Uterus (tissue), 4 donors: ENCODE results near the gene NFIA. TPM values are rescaled to one million over a fixed set of nuclear protein-coding genes. Genes with fewer than 3 reads are reported as not detected.

Experiments
- DNase-seq, 2 donors: peaks; one replicate each; pipeline ENCODE4 v3.0.0-alpha.2; 2019 to 2020
- H3K27ac ChIP-seq, 2 donors: fragments of 200-600 bp; sonication (generic); 1 replicate in 1 of 2; 2 replicates in 1 of 2; pipeline ENCODE4 v1.5.1; 2016 to 2018
- H3K27me3 ChIP-seq, 2 donors: fragments of 200-600 bp; sonication (generic); one replicate each; pipeline ENCODE4 v1.5.1; 2018 to 2019; ENCODE audit warnings: control low read depth in 1 of 2
- H3K36me3 ChIP-seq, 2 donors: fragments of 200-600 bp; sonication (generic); one replicate each; pipeline ENCODE4 v1.5.1; 2019; ENCODE audit warnings: control low read depth in 1 of 2
- H3K4me1 ChIP-seq, 2 donors: fragments of 200-600 bp; sonication (generic); one replicate each; pipeline ENCODE4 v1.5.1; 2018 to 2019; ENCODE audit warnings: control low read depth in 1 of 2
- H3K4me3 ChIP-seq, 2 donors: fragments of 200-600 bp; sonication (generic); 1 replicate in 1 of 2; 2 replicates in 1 of 2; pipeline ENCODE4 v1.5.1; 2018 to 2019; ENCODE audit warnings: mild to moderate bottlenecking in 1 of 2
- H3K9me3 ChIP-seq, 2 donors: fragments of 200-600 bp; sonication (generic); one replicate each; pipeline ENCODE4 v1.5.1; 2019; ENCODE audit warnings: control low read depth in 1 of 2
- POLR2A ChIP-seq, 2 donors: fragments of 450-650 bp; IDR thresholded peaks; one replicate each; pipeline ENCODE4 v1.6.1; 2016; ENCODE audit warnings: antibody characterized with exemption in 2 of 2, mild to moderate bottlenecking in 1 of 2, moderate library complexity in 1 of 2
- intact Hi-C: fragments of 100-400 bp; cut with DNase I; formaldehyde crosslinking; loops from one replicate; pipeline ENCODE4 v1.15.1; 2023; ENCODE audit warnings: low total_unique reads
- total RNA-seq, 4 donors: library from RNA; depleted of rRNA in 3 of 4; stranded (reverse); fragments of >200 nt in 3 of 4; gene quantifications; one replicate each; pipeline versions ENCODE4 v1.1.0 to v1.2.4, GENCODE V29; 2014 to 2023
- TF ChIP-seq, protein P1 (sequence below), 4 experiments: fragments of 200-600 bp in 2 of 4; fragments of 450-650 bp in 2 of 4; sonication (generic) in 2 of 4; IDR thresholded peaks; one replicate each; pipeline ENCODE4 v1.5.1; 2016 to 2019; ENCODE audit warnings: antibody characterized with exemption in 4 of 4, mild to moderate bottlenecking in 2 of 4, moderate library complexity in 1 of 4
- donor health status: DM: yes; HTN: yes; CAD: no.

NFIA gene
- total RNA-seq, 4 donors from 2014 or later, result 49.2 to 116 (median 64.9) TPM

DNA sequence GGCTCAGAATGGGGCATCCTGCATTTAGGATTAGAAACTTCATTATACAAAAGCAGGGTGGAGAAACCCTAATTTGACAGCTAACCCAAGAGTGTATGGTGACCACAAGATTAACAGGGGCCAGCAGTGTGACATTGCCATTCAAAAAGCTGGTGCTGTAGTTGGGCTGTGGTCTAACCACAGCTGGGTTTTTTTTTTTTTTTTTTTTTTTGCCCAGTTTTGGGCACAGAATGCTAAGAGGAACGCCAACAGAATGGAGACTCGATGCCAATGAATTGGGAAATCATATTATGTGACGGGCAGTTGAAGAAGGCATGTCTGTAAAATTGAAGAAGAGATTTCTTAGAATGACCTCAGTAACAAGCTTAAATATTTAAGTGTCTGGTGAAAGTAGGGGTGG lies 58.4 kb downstream of the NFIA start:
- peak overlapping the region in 1 of 2 donors; percentile 11 for H3K27ac ChIP-seq
- intact Hi-C loops, result no loop called here
- no peaks in the 10 kb centered on the region for H3K36me3 ChIP-seq
- H3K27me3 ChIP-seq, result no peaks in the 10 kb centered on the region
- peaks cover 0 to 10% of the 10 kb centered on the region in 2 donors for H3K4me1 ChIP-seq
- DNase-seq, result no peak
- H3K9me3 ChIP-seq, result no peaks in the 10 kb centered on the region
- H3K4me3 ChIP-seq, result no peak overlapping the region
- TF ChIP-seq, protein P1, sequence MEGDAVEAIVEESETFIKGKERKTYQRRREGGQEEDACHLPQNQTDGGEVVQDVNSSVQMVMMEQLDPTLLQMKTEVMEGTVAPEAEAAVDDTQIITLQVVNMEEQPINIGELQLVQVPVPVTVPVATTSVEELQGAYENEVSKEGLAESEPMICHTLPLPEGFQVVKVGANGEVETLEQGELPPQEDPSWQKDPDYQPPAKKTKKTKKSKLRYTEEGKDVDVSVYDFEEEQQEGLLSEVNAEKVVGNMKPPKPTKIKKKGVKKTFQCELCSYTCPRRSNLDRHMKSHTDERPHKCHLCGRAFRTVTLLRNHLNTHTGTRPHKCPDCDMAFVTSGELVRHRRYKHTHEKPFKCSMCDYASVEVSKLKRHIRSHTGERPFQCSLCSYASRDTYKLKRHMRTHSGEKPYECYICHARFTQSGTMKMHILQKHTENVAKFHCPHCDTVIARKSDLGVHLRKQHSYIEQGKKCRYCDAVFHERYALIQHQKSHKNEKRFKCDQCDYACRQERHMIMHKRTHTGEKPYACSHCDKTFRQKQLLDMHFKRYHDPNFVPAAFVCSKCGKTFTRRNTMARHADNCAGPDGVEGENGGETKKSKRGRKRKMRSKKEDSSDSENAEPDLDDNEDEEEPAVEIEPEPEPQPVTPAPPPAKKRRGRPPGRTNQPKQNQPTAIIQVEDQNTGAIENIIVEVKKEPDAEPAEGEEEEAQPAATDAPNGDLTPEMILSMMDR (IDR thresholded peaks at IDR 0.05), result no peak
- no peak for TF ChIP-seq POLR2A (IDR thresholded peaks at IDR 0.05)

DNA sequence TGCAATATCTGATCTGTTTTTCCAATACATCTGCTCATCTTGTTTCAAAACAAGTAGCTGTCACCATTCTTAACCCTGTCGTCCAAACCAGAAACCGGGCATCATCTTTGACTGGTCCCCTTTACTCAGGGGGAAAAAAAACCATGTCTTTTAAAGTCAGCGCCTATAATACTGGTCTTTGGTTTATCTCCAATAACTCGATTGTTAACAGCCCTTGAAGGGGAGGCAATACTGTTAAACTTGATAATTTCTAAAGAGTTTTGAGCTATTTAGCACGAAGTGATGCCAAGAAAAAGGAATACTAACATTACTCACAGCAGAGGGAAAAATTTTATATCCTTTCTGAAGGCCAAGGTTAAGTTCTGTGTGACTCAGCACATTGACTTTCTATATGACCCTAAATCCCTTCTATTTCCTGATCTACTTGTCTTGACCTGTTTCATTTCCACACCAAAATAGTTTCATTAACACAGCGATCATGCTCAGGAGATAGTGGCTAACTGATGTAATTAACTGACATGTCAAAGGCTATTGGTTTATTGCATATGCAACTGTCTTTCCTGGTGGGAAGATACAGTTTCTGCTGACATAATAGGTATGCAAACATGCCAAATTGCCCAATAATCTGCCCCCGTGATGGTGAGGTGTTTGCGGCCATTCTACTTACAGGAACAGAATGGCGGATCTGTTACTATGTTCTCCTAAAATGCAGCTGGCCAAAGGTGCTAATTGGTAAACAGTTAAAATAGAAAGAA lies 59.1 kb downstream of the NFIA start:
- TF ChIP-seq, protein P1 (IDR thresholded peaks at IDR 0.05), result no peak
- no peak for TF ChIP-seq POLR2A (IDR thresholded peaks at IDR 0.05)
- Histone ChIP-seq H3K9me3 (no peaks in the 10 kb centered on the region), H3K36me3 (no peaks in the 10 kb centered on the region), H3K27me3 (no peaks in the 10 kb centered on the region), H3K4me1 (peaks cover 0 to 9% of the 10 kb centered on the region in 2 donors), H3K27ac (peak overlapping the region in 1 of 2 donors; percentile 11), H3K4me3 (no peak overlapping the region)
- intact Hi-C loops, result no loop called here
- DNase-seq, result no peak

DNA sequence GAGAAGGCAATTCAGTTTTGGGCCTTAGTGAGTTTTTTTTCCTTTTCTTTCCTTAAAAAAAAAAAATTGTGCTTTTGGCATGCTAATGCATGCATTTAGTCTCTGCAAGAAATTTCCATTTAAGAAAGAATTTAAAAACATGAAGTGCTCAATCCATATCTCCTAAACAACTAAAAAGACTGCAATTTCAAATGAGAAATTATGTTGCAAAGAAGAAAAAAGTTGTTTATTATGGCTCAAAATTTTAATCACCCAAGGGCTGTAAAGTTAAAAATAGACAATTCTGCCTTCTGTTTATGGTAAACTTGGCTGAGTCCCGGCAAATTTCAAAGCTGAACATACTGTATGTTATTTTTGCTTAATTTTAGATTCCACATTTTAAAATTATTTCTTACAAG lies 59.7 kb downstream of the NFIA start:
- Histone ChIP-seq H3K27me3 (no peaks in the 10 kb centered on the region), H3K4me1 (peaks cover 0 to 9% of the 10 kb centered on the region in 2 donors), H3K36me3 (no peaks in the 10 kb centered on the region), H3K9me3 (no peaks in the 10 kb centered on the region), H3K4me3 (no peak overlapping the region), H3K27ac (no peak overlapping the region)
- no peak for DNase-seq
- TF ChIP-seq, protein P1 (IDR thresholded peaks at IDR 0.05), result no peak
- no peak for TF ChIP-seq POLR2A (IDR thresholded peaks at IDR 0.05)
- intact Hi-C loops, result no loop called here

DNA sequence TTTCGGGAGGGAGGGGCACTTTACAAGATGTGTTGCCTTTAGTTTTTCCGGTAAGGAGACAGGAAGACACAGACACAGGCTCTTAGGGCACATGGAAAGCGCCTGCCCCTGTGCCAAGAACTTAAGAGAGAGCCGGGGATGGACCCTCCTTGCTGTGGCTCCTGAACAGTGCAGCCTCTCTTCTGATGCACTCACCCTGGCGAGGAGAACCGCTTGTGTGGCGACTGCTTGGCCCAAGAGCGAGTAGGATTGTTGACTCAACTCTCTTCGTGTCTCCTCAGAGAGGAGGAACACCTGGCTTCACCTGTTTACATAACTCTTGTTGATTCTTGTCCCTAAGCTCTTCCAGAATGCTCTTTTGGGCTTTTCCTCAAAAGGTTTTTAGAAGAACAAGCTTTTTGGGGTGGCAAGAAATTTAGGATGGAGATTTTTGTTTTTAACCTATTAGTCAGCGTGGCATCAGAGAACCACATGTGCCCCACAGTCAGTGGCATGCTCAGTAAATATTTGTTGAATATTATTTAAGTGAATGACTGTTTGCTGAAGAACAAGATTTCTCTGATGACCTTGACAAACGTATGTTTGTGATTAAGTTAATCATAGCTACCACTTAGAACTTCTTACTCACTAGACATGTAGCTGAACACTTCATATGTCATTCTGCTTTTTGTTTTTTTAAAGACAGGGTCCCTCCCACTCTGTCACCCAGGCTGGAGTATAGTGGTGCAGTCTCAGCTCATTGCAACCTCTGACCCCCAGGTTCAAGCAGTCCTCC lies 60.6 kb downstream of the NFIA start:
- TF ChIP-seq POLR2A (IDR thresholded peaks at IDR 0.05), result no peak
- TF ChIP-seq, protein P1 (IDR thresholded peaks at IDR 0.05), result no peak
- H3K4me1 ChIP-seq, result peaks cover 0 to 9% of the 10 kb centered on the region in 2 donors
- H3K27me3 ChIP-seq, result no peaks in the 10 kb centered on the region
- no peaks in the 10 kb centered on the region for H3K36me3 ChIP-seq
- H3K4me3 ChIP-seq, result no peak overlapping the region
- no peak overlapping the region for H3K27ac ChIP-seq
- DNase-seq, result no peak
- intact Hi-C loops, result no loop called here
- H3K9me3 ChIP-seq, result no peaks in the 10 kb centered on the region

DNA sequence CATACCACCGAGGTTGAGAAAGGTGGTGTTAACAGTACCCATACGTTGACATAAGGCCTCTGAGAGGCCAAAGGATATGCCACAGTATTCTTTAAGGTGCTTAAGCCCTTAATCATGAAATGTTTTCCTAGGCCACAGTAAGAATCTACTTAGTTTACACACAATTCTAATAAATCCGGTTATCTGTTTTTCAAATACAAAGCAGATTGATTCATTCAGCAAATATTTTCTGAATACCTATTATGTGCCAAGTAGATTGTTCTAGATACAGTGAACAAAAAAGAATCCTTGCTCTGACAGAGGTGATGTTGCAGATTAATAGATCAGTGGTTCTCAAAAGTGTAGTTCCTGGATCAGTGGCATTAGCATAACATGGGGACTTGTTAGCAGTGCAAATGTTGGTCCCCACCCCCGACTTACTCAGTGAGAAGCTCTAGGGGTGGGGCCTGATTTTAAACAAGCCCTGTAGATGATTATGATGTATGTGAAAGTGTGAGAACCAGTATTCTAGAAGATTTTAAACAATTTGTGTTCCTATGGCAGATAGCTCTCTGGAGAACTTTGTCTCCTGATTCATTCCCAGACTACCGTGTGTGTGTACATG lies 61.6 kb downstream of the NFIA start:
- Histone ChIP-seq H3K9me3 (no peaks in the 10 kb centered on the region), H3K27ac (no peak overlapping the region), H3K27me3 (no peaks in the 10 kb centered on the region), H3K4me3 (no peak overlapping the region), H3K4me1 (peaks cover 0 to 9% of the 10 kb centered on the region in 2 donors), H3K36me3 (no peaks in the 10 kb centered on the region)
- intact Hi-C loops, result no loop called here
- TF ChIP-seq, protein P1 (IDR thresholded peaks at IDR 0.05), result no peak
- TF ChIP-seq POLR2A (IDR thresholded peaks at IDR 0.05), result no peak
- no peak for DNase-seq
